GM12878 (cell line): ENCODE data around the gene SOX5.

Experiments
- CTCF ChIP-seq, 3 experiments: IDR thresholded peaks in 2 of 3; conservative IDR thresholded peaks in 1 of 3; 2 replicates each; pipeline ENCODE4 v1.5.1; 2011; ENCODE audit warnings: low read depth in 3 of 3, low read length in 3 of 3, mild to moderate bottlenecking in 3 of 3, control low read depth in 2 of 3, moderate library complexity in 2 of 3, inconsistent platforms in 1 of 3, mixed read lengths in 1 of 3; ENCODE audit not compliant: control insufficient read depth in 2 of 3, insufficient read depth in 1 of 3; ENCODE audit errors: extremely low read depth in 1 of 3
- SP1 ChIP-seq: IDR thresholded peaks from one replicate; pipeline ENCODE4 v1.6.1; 2011; ENCODE audit warnings: low read depth, low read length
- SPI1 ChIP-seq: IDR thresholded peaks from 2 replicates; pipeline ENCODE4 v1.6.1; 2011; ENCODE audit warnings: low read depth, mild to moderate bottlenecking, low read length, moderate library complexity, borderline replicate concordance; ENCODE audit not compliant: insufficient read depth
- TF ChIP-seq, protein P1 (sequence below): IDR thresholded peaks from 2 replicates; pipeline ENCODE4 v1.6.1; 2011; ENCODE audit warnings: low read depth, mild to moderate bottlenecking, low read length, moderate library complexity, borderline replicate concordance; ENCODE audit errors: extremely low read depth

- no peak for TF ChIP-seq CTCF (IDR thresholded peaks at IDR 0.05 in 2 of 3, conservative IDR thresholded peaks at IDR 0.05 in 1 of 3; ENCODE audit: control insufficient read depth in 2 of 3, extremely low read depth in 1 of 3, insufficient read depth in 1 of 3, low read depth in 3 of 3, low read length in 3 of 3)
- TF ChIP-seq SPI1, result no peak
- no peak for TF ChIP-seq SP1
- TF ChIP-seq, protein P1, sequence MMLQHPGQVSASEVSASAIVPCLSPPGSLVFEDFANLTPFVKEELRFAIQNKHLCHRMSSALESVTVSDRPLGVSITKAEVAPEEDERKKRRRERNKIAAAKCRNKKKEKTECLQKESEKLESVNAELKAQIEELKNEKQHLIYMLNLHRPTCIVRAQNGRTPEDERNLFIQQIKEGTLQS, result no peak
Measured at GRCh38 chr12:23944067-23944466, 5.4 kb downstream of the SOX5 start.
